SK-N-SH (cell line): ENCODE measurements around the gene EPHA5.

Experiments
- CHD2 ChIP-seq: fragments of 150-350 bp; IDR thresholded peaks from 2 replicates; pipeline ENCODE4 v1.6.1; 2018; ENCODE audit warnings: low read length; ENCODE audit not compliant: partially characterized antibody
- CTCF ChIP-seq: fragments of 200-600 bp; sonication (generic); IDR thresholded peaks from 2 replicates; pipeline ENCODE4 v1.6.1; 2017; ENCODE audit warnings: antibody characterized with exemption, mild to moderate bottlenecking, moderate library complexity
- EP300 ChIP-seq, 2 experiments: IDR thresholded peaks; 2 replicates each; pipeline versions ENCODE4 v1.4.0 to v1.6.1; 2012; ENCODE audit warnings: borderline replicate concordance in 1 of 2, low read depth in 1 of 2, low read length in 1 of 2
- GABPA ChIP-seq: IDR thresholded peaks from 2 replicates; pipeline ENCODE4 v1.4.0; 2012; ENCODE audit warnings: low read depth, mild to moderate bottlenecking
- JUND ChIP-seq: IDR thresholded peaks from 2 replicates; pipeline ENCODE4 v1.4.0; 2012
- MXI1 ChIP-seq: IDR thresholded peaks from 2 replicates; pipeline ENCODE4 v1.6.1; 2012; ENCODE audit warnings: mild to moderate bottlenecking, low read depth, low read length, improper control_type of control experiment
- RAD21 ChIP-seq: IDR thresholded peaks from 2 replicates; pipeline ENCODE4 v1.6.1; 2012; ENCODE audit warnings: mild to moderate bottlenecking, low read length
- RCOR1 ChIP-seq: fragments of 150-350 bp; IDR thresholded peaks from 2 replicates; pipeline ENCODE4 v1.6.1; 2017; ENCODE audit warnings: antibody characterized with exemption, low read length
- REST ChIP-seq: IDR thresholded peaks from 2 replicates; pipeline ENCODE4 v1.6.1; 2012; ENCODE audit warnings: mild to moderate bottlenecking, low read depth, low read length, moderate library complexity
- SIN3A ChIP-seq: IDR thresholded peaks from 2 replicates; pipeline ENCODE4 v1.6.1; 2012; ENCODE audit warnings: low read depth, mild to moderate bottlenecking, low read length, moderate library complexity, borderline replicate concordance
- TAF1 ChIP-seq: IDR thresholded peaks from 2 replicates; pipeline ENCODE4 v1.6.1; 2012; ENCODE audit warnings: low read depth, mild to moderate bottlenecking, low read length, moderate library complexity, borderline replicate concordance
- TCF12 ChIP-seq: IDR thresholded peaks from 2 replicates; pipeline ENCODE4 v1.4.0; 2012
- USF1 ChIP-seq: IDR thresholded peaks from 2 replicates; pipeline ENCODE4 v1.4.0; 2012; ENCODE audit warnings: low read depth, borderline replicate concordance

- TF ChIP-seq SIN3A (no peak), USF1 (no peak), GABPA (no peak), REST (no peak), CTCF (no peak), RCOR1 (no peak), EP300 (IDR thresholded peaks at IDR 0.05; ENCODE audit: borderline replicate concordance in 1 of 2, low read depth in 1 of 2, low read length in 1 of 2) (no peak), JUND (no peak), TCF12 (no peak), MXI1 (no peak), TAF1 (no peak), CHD2 (no peak), RAD21 (no peak)
These were observed 1.8 kb downstream of the EPHA5 start for GRCh38 chr4:65668201-65669089.
